Stomach (tissue), 9 donors: Measurements from ENCODE around the gene SLC25A13. TPM values are rescaled to one million over a fixed set of nuclear protein-coding genes. Genes with fewer than 3 reads are reported as not detected.

ENCODE experiments used
- DNase-seq, 2 donors: peaks; one replicate each; pipeline versions ENCODE4 v3.0.0 to v3.0.0-alpha.2; 2013 to 2019
- H3K27ac ChIP-seq, 5 donors: fragments of 200-600 bp in 4 of 5; sonication (generic) in 4 of 5; one replicate each; pipeline ENCODE4 v1.5.1; 2013 to 2019; ENCODE audit warnings: mild to moderate bottlenecking in 1 of 5, moderate library complexity in 1 of 5
- H3K27me3 ChIP-seq, 3 donors: fragments of 200-600 bp; sonication (generic); one replicate each; pipeline ENCODE4 v1.5.1; 2017 to 2019; ENCODE audit warnings: mixed run types in 1 of 3
- H3K36me3 ChIP-seq, 4 donors: fragments of 200-600 bp; sonication (generic); 1 replicate in 3 of 4; 2 replicates in 1 of 4; pipeline ENCODE4 v1.5.1; 2016 to 2019
- H3K4me1 ChIP-seq, 4 donors: fragments of 200-600 bp; sonication (generic); one replicate each; pipeline ENCODE4 v1.5.1; 2016 to 2019
- H3K4me3 ChIP-seq, 4 donors: fragments of 200-600 bp; sonication (generic) in 3 of 4; one replicate each; pipeline ENCODE4 v1.5.1; 2016 to 2019; ENCODE audit warnings: mild to moderate bottlenecking in 1 of 4
- H3K9me3 ChIP-seq, 4 donors: fragments of 200-600 bp; sonication (generic); one replicate each; pipeline ENCODE4 v1.5.1; 2016 to 2019
- CTCF ChIP-seq, 7 experiments: fragments of 450-650 bp in 4 of 7; fragments of 200-600 bp in 3 of 7; sonication (generic) in 3 of 7; IDR thresholded peaks; one replicate each; pipeline ENCODE4 v1.5.1; 2016 to 2019; ENCODE audit warnings: antibody characterized with exemption in 7 of 7, control low read depth in 2 of 7, mild to moderate bottlenecking in 1 of 7
- EP300 ChIP-seq: sonication (generic); formaldehyde crosslinking; IDR thresholded peaks from one replicate; pipeline ENCODE4 v1.6.1; 2017; ENCODE audit warnings: antibody characterized with exemption
- POLR2A ChIP-seq, 4 donors: fragments of 450-650 bp; IDR thresholded peaks; one replicate each; pipeline ENCODE4 v1.6.1; 2016; ENCODE audit warnings: antibody characterized with exemption in 4 of 4, control low read depth in 2 of 4, mild to moderate bottlenecking in 1 of 4, moderate library complexity in 1 of 4
- POLR2AphosphoS5 ChIP-seq, 3 donors: sonication (generic); formaldehyde crosslinking; IDR thresholded peaks; one replicate each; pipeline ENCODE4 v1.6.1; 2016; ENCODE audit warnings: antibody characterized with exemption in 3 of 3
- WGBS, 5 donors: extraction: QIAGEN DNeasy Blood & Tissue Kit in 3 of 5; methylation state at CpG; one replicate each; pipeline versions ENCODE4 v1.1.5 to v1.1.7; 2013 to 2018; 5-methylcytosine and 5-hydroxymethylcytosine counted together
- intact Hi-C: fragments of 100-400 bp; cut with DNase I; formaldehyde crosslinking; loops from one replicate; pipeline ENCODE4 v1.15.1; 2023; ENCODE audit warnings: low total_unique reads
- polyA plus RNA-seq, 3 donors: library from polyadenylated mRNA; stranded (reverse); fragments of 200-250 nt; gene quantifications; one replicate each; pipeline ENCODE4 v1.2.3, GENCODE V29; 2013
- total RNA-seq, 5 donors: library from RNA; depleted of rRNA; stranded (reverse); fragments of >200 nt; gene quantifications; one replicate each; pipeline versions ENCODE4 v1.1.0 to v1.2.3, GENCODE V29; 2014 to 2016
- donor health status: healthy with polysubstance abuse.
- donor health status: Bipolar disorder and iron deficiency.
- donor health status: healthy.

SLC25A13 gene
- total and polyA plus RNA-seq, 8 donors: 4.1 to 72.0 (median 12.0) TPM

- intact Hi-C loops: no loop called here
- TF ChIP-seq CTCF (IDR thresholded peaks at IDR 0.05) (no peak), POLR2A (IDR thresholded peaks at IDR 0.05) (no peak), EP300 (no peak), POLR2AphosphoS5 (IDR thresholded peaks at IDR 0.05) (no peak)
- Histone ChIP-seq H3K9me3 (no peaks in the 10 kb centered on the region), H3K27ac (no peak overlapping the region), H3K4me3 (no peak overlapping the region), H3K27me3 (no peaks in the 10 kb centered on the region), H3K36me3 (no peaks in the 10 kb centered on the region), H3K4me1 (no peaks in the 10 kb centered on the region)
- 25 to 67% (median 36%) methylated on average over 2 of the region's 2 CpGs for whole genome bisulfite sequencing, 5 donors
- no peak for DNase-seq
Observed at GRCh38 chr7:96355990-96356506, 34.1 kb upstream of the SLC25A13 start.

- Histone ChIP-seq H3K36me3 (no peaks in the 10 kb centered on the region), H3K27ac (no peak overlapping the region), H3K27me3 (no peaks in the 10 kb centered on the region), H3K9me3 (no peaks in the 10 kb centered on the region), H3K4me1 (no peaks in the 10 kb centered on the region), H3K4me3 (no peak overlapping the region)
- no peak for DNase-seq
- intact Hi-C loops: no loop called here
- TF ChIP-seq POLR2A (IDR thresholded peaks at IDR 0.05) (no peak), CTCF (IDR thresholded peaks at IDR 0.05) (no peak), EP300 (no peak), POLR2AphosphoS5 (IDR thresholded peaks at IDR 0.05) (no peak)
- 43 to 91% (median 81%) methylated on average over 3 of the region's 3 CpGs for WGBS, 5 donors
Observed at GRCh38 chr7:96354881-96355280, 33.0 kb upstream of the SLC25A13 start.

- Histone ChIP-seq H3K4me3 (no peak overlapping the region), H3K27ac (no peak overlapping the region), H3K36me3 (no peaks in the 10 kb centered on the region), H3K27me3 (no peaks in the 10 kb centered on the region), H3K9me3 (no peaks in the 10 kb centered on the region), H3K4me1 (no peaks in the 10 kb centered on the region)
- DNase-seq: no peak
- no peak for TF ChIP-seq POLR2A (IDR thresholded peaks at IDR 0.05)
- TF ChIP-seq POLR2AphosphoS5 (IDR thresholded peaks at IDR 0.05): peak in 1 of 3 donors; percentile 54
- TF ChIP-seq CTCF (IDR thresholded peaks at IDR 0.05): no peak
- no peak for TF ChIP-seq EP300
- intact Hi-C loops: no loop called here
- 44 to 61% (median 47%) methylated on average over 3 of the region's 3 CpGs for WGBS, 5 donors
Observed at GRCh38 chr7:96349572-96349971, 27.7 kb upstream of the SLC25A13 start.

GRCh38 chr7:96347471-96347870, 25.6 kb upstream of the SLC25A13 start:
- no peaks in the 10 kb centered on the region for H3K4me1 ChIP-seq
- no peaks in the 10 kb centered on the region for H3K9me3 ChIP-seq
- H3K27ac ChIP-seq: no peak overlapping the region
- no peak for TF ChIP-seq EP300
- no peak for TF ChIP-seq POLR2A (IDR thresholded peaks at IDR 0.05)
- TF ChIP-seq POLR2AphosphoS5 (IDR thresholded peaks at IDR 0.05): no peak
- no peak for TF ChIP-seq CTCF (IDR thresholded peaks at IDR 0.05)
- WGBS, 5 donors: 85 to 95% (median 91%) methylated on average over 2 of the region's 2 CpGs
- no peaks in the 10 kb centered on the region for H3K27me3 ChIP-seq
- H3K4me3 ChIP-seq: no peak overlapping the region
- no peaks in the 10 kb centered on the region for H3K36me3 ChIP-seq
- no peak for DNase-seq
- intact Hi-C loops: no loop called here
